Measurements from ENCODE around the gene GRID1. TPM values are rescaled to one million over a fixed set of nuclear protein-coding genes. Genes with fewer than 3 reads are reported as not detected.

Gene GRID1
- total and polyA plus RNA-seq, 9 of the 15 experiments (the other 6 are each of a cell fraction or from before 2014, with no cell fraction given), result 0.01 to 7.2 (median 1.2) TPM

DNA sequence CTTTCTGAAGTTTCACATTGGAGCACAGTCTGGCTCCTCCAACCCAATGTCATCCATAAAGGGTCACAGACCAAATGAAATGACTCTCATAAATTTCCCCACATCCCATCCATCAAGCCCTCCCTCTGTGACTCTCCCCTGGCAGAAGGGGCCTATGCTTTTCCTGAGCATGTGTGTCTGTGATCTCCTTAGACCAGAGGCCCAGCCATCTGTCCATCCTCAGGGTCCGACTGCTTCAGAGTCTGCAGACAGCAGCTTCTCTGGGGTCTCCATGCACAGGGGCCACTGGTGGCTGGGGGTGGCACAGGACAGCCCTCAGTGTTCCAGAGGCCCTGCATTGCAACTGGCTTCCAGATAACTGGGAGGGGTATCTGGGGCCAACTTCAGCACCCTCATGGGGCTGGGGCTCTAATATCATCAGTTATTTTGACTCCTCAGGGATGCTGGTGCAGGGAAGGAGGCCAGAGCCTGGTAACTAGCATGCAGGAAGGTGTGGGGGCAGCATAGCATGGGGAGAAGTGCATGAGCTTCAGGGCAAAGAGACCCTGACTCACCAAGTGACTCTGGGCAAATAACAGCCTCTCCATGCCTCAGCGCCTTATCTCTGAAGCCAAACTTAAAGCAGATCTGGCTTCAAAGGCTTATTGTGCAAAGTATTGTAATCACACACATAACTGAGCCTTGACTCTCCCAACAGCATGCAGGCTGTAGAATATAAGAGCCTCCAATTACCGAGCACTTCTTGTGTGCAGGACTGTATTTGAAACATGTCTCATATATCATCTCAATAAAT lies 266.9 kb downstream of the GRID1 start:
- H4K20me1 ChIP-seq (replicated peaks; ENCODE audit: control insufficient read depth, insufficient read depth, low read length), result no peaks in the 10 kb centered on the region
- H3K27ac ChIP-seq (ENCODE audit: extremely low read depth, low read depth, low read length), result no peak overlapping the region
- no peaks in the 10 kb centered on the region for H3K9me1 ChIP-seq (ENCODE audit: control insufficient read depth, insufficient read depth, low read length)
- H2AFZ ChIP-seq (ENCODE audit: low read depth, low read length), result no peak overlapping the region
- WGBS (ENCODE audit: insufficient coverage, low coverage, missing lambda C conversion rate), result 0% methylated on average over 3 of the region's 3 CpGs
- no peak overlapping the region for H3K9ac ChIP-seq (ENCODE audit: insufficient read depth in 1 of 2, low read depth in 2 of 2, low read length in 2 of 2)
- H3K4me1 ChIP-seq (replicated peaks in 1 of 2; ENCODE audit: control insufficient read depth in 2 of 2, insufficient read depth in 2 of 2, low read length in 2 of 2), result no peaks in the 10 kb centered on the region
- no peak for ATAC-seq
- FAIRE-seq, result no peak
- BruUV-seq (replicated peaks), result no TSS peak
- intact Hi-C loops (cut with micrococcal nuclease), result loop anchor here (2.0 kb wide), 1 partner anchor 277 kb away; no protein-coding TSS in a partner anchor
- no peaks in the 10 kb centered on the region for H3K9me3 ChIP-seq (replicated peaks; ENCODE audit: control insufficient read depth, insufficient read depth, low read depth, low read length)
- in situ Hi-C loops (cut with MboI), result no loop called here
- no peaks in the 10 kb centered on the region for H3K36me3 ChIP-seq (ENCODE audit: control insufficient read depth, insufficient read depth, low read length)
- TF ChIP-seq FOXA3 (CRISPR knock-in tag; conservative IDR thresholded peaks at IDR 0.05 in 1 of 2, IDR thresholded peaks at IDR 0.05 in 1 of 2) (no peak), TCFL5 (CRISPR knock-in tag; conservative IDR thresholded peaks at IDR 0.05) (no peak), CCNT2 (IDR thresholded peaks at IDR 0.05; ENCODE audit: borderline replicate concordance, extremely low read depth, insufficient read length, low read depth, low read length) (no peak)
- TF ChIP-seq, protein P1, sequence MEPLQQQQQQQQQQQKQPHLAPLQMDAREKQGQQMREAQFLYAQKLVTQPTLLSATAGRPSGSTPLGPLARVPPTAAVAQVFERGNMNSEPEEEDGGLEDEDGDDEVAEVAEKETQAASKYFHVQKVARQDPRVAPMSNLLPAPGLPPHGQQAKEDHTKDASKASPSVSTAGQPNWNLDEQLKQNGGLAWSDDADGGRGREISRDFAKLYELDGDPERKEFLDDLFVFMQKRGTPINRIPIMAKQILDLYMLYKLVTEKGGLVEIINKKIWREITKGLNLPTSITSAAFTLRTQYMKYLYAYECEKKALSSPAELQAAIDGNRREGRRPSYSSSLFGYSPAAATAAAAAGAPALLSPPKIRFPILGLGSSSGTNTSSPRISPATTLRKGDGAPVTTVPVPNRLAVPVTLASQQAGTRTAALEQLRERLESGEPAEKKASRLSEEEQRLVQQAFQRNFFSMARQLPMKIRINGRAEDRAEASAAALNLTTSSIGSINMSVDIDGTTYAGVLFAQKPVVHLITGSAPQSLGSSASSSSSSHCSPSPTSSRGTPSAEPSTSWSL (CRISPR knock-in tag; IDR thresholded peaks at IDR 0.05; ENCODE audit: borderline replicate concordance), result no peak
- H3K4me3 ChIP-seq, result no peak overlapping the region
- no peak for DNase-seq (ENCODE audit: extremely low read depth in 1 of 4, low spot score in 3 of 4)
- ChIA-PET CTCF (ENCODE audit: low intra/inter-chr PET ratio) (interaction anchor here (0.6 kb wide), 1 partner anchor 312 kb away, joined by 3 read pairs; no protein-coding TSS in a partner anchor), POLR2A (no interaction called here)
- H3K79me2 ChIP-seq (ENCODE audit: control insufficient read depth, insufficient read depth, low read length), result no peaks in the 10 kb centered on the region
- no peak overlapping the region for H3K4me2 ChIP-seq (ENCODE audit: insufficient read depth, low read length)
- H3K27me3 ChIP-seq (ENCODE audit: control insufficient read depth in 2 of 2, insufficient read depth in 2 of 2, low read length in 2 of 2), result no peaks in the 10 kb centered on the region
